ENCODE results near the gene BIN1.

Gene BIN1

GRCh38 chr2:127092901-127093516 is 13.9 kb downstream of the BIN1 start:
- no peaks in the 10 kb centered on the region for H3K9me3 Mint-ChIP-seq
- no peaks in the 10 kb centered on the region for H3K27me3 Mint-ChIP-seq
- no peaks in the 10 kb centered on the region for H3K36me3 Mint-ChIP-seq (ENCODE audit: low read depth)
- H3K4me1 Mint-ChIP-seq (ENCODE audit: low read depth) = peaks cover 14% of the 10 kb centered on the region
- H3K4me3 Mint-ChIP-seq = no peak overlapping the region
- H3K27ac Mint-ChIP-seq = peak overlapping the region; percentile 55

GRCh38 chr2:127092306-127092705 is 14.6 kb downstream of the BIN1 start:
- Mint-ChIP-seq H3K4me3 (no peak overlapping the region), H3K27ac (no peak overlapping the region), H3K9me3 (no peaks in the 10 kb centered on the region), H3K4me1 (ENCODE audit: low read depth) (peaks cover 14% of the 10 kb centered on the region), H3K36me3 (ENCODE audit: low read depth) (no peaks in the 10 kb centered on the region), H3K27me3 (no peaks in the 10 kb centered on the region)

GRCh38 chr2:127091886-127092285 is 15.1 kb downstream of the BIN1 start:
- H3K27me3 Mint-ChIP-seq = no peaks in the 10 kb centered on the region
- H3K4me1 Mint-ChIP-seq (ENCODE audit: low read depth) = peaks cover 17% of the 10 kb centered on the region
- no peak overlapping the region for H3K4me3 Mint-ChIP-seq
- H3K27ac Mint-ChIP-seq = no peak overlapping the region
- no peaks in the 10 kb centered on the region for H3K36me3 Mint-ChIP-seq (ENCODE audit: low read depth)
- H3K9me3 Mint-ChIP-seq = no peaks in the 10 kb centered on the region

- Mint-ChIP-seq H3K9me3 (no peaks in the 10 kb centered on the region), H3K27me3 (no peaks in the 10 kb centered on the region), H3K36me3 (ENCODE audit: low read depth) (no peaks in the 10 kb centered on the region), H3K4me1 (ENCODE audit: low read depth) (peaks cover 24% of the 10 kb centered on the region), H3K4me3 (no peak overlapping the region), H3K27ac (no peak overlapping the region)
These were observed 15.8 kb downstream of the BIN1 start for GRCh38 chr2:127091148-127091547.

- Mint-ChIP-seq H3K27me3 (no peaks in the 10 kb centered on the region), H3K9me3 (no peaks in the 10 kb centered on the region), H3K36me3 (ENCODE audit: low read depth) (no peaks in the 10 kb centered on the region), H3K4me3 (no peak overlapping the region), H3K27ac (no peak overlapping the region), H3K4me1 (ENCODE audit: low read depth) (peaks cover 31% of the 10 kb centered on the region)
These were observed 16.5 kb downstream of the BIN1 start for GRCh38 chr2:127090281-127091120.

- H3K36me3 Mint-ChIP-seq (ENCODE audit: low read depth) = no peaks in the 10 kb centered on the region
These were observed 17.3 kb downstream of the BIN1 start for GRCh38 chr2:127089478-127090235.

GRCh38 chr2:127088706-127089105 is 18.2 kb downstream of the BIN1 start:
- H3K9me3 Mint-ChIP-seq = no peaks in the 10 kb centered on the region
- H3K36me3 Mint-ChIP-seq (ENCODE audit: low read depth) = no peaks in the 10 kb centered on the region
- H3K4me1 Mint-ChIP-seq (ENCODE audit: low read depth) = peaks cover 48% of the 10 kb centered on the region
- H3K4me3 Mint-ChIP-seq = no peak overlapping the region
- no peak overlapping the region for H3K27ac Mint-ChIP-seq
- no peaks in the 10 kb centered on the region for H3K27me3 Mint-ChIP-seq

More at GRCh38 chr2:127089478-127090235, 17.3 kb downstream of the BIN1 start:
- Mint-ChIP-seq H3K9me3 (no peaks in the 10 kb centered on the region), H3K4me1 (ENCODE audit: low read depth) (peaks cover 38% of the 10 kb centered on the region), H3K27me3 (no peaks in the 10 kb centered on the region), H3K27ac (no peak overlapping the region), H3K4me3 (no peak overlapping the region)

- H3K27me3 Mint-ChIP-seq = no peaks in the 10 kb centered on the region
- no peaks in the 10 kb centered on the region for H3K9me3 Mint-ChIP-seq
- no peaks in the 10 kb centered on the region for H3K36me3 Mint-ChIP-seq (ENCODE audit: low read depth)
- H3K27ac Mint-ChIP-seq = no peak overlapping the region
- H3K4me3 Mint-ChIP-seq = no peak overlapping the region
- H3K4me1 Mint-ChIP-seq (ENCODE audit: low read depth) = peaks cover 49% of the 10 kb centered on the region
These were observed 19.0 kb downstream of the BIN1 start for GRCh38 chr2:127087791-127088495.

GRCh38 chr2:127086990-127087790 is 19.8 kb downstream of the BIN1 start:
- Mint-ChIP-seq H3K9me3 (no peaks in the 10 kb centered on the region), H3K4me1 (ENCODE audit: low read depth) (peaks cover 53% of the 10 kb centered on the region), H3K4me3 (peak overlapping the region; percentile 54), H3K27me3 (no peaks in the 10 kb centered on the region), H3K27ac (peak overlapping the region; percentile 36), H3K36me3 (ENCODE audit: low read depth) (no peaks in the 10 kb centered on the region)

- H3K4me3 Mint-ChIP-seq = peak overlapping the region; percentile 75
- H3K27me3 Mint-ChIP-seq = no peaks in the 10 kb centered on the region
- H3K36me3 Mint-ChIP-seq (ENCODE audit: low read depth) = no peaks in the 10 kb centered on the region
- H3K27ac Mint-ChIP-seq = peak overlapping the region; percentile 82
- H3K4me1 Mint-ChIP-seq (ENCODE audit: low read depth) = peaks cover 64% of the 10 kb centered on the region
- H3K9me3 Mint-ChIP-seq = no peaks in the 10 kb centered on the region
These were observed 21.7 kb downstream of the BIN1 start for GRCh38 chr2:127085317-127085681.

GRCh38 chr2:127084611-127085316 is 22.2 kb downstream of the BIN1 start:
- Mint-ChIP-seq H3K27ac (peak overlapping the region; percentile 82), H3K9me3 (no peaks in the 10 kb centered on the region), H3K4me3 (peak overlapping the region; percentile 75), H3K4me1 (ENCODE audit: low read depth) (peaks cover 70% of the 10 kb centered on the region), H3K36me3 (ENCODE audit: low read depth) (no peaks in the 10 kb centered on the region), H3K27me3 (no peaks in the 10 kb centered on the region)

GRCh38 chr2:127083819-127084503 is 23.0 kb downstream of the BIN1 start:
- Mint-ChIP-seq H3K27ac (peak overlapping the region; percentile 42), H3K27me3 (no peaks in the 10 kb centered on the region), H3K9me3 (no peaks in the 10 kb centered on the region), H3K4me1 (ENCODE audit: low read depth) (peaks cover 78% of the 10 kb centered on the region), H3K36me3 (ENCODE audit: low read depth) (no peaks in the 10 kb centered on the region), H3K4me3 (no peak overlapping the region)

GRCh38 chr2:127082974-127083373 is 24.0 kb downstream of the BIN1 start:
- no peaks in the 10 kb centered on the region for H3K27me3 Mint-ChIP-seq
- H3K36me3 Mint-ChIP-seq (ENCODE audit: low read depth) = no peaks in the 10 kb centered on the region
- H3K4me1 Mint-ChIP-seq (ENCODE audit: low read depth) = peaks cover 83% of the 10 kb centered on the region
- H3K27ac Mint-ChIP-seq = peak overlapping the region; percentile 88
- no peaks in the 10 kb centered on the region for H3K9me3 Mint-ChIP-seq
- H3K4me3 Mint-ChIP-seq = no peak overlapping the region

Data from stimulated activated naive CD8-positive, alpha-beta T cell treated with anti-CD3 and anti-CD28 coated beads, Interleukin-15, Interleukin-2, amounts not matched to agents 100 ng/mL and 50 ng/mL, for 24 hours (primary cell).